CD14-positive monocyte (primary cell): Measurements from ENCODE around the gene EVL. TPM values are rescaled to one million over a fixed set of nuclear protein-coding genes. Genes with fewer than 3 reads are reported as not detected.

ENCODE experiments used
- DNase-seq, 3 donors: peaks; one replicate each; pipeline ENCODE4 v3.0.0-alpha.2; 2011 to 2022
- H2AFZ ChIP-seq: 2 replicates; pipeline ENCODE4 v1.6.0; 2012; ENCODE audit warnings: mild to moderate bottlenecking, low read depth, low read length, inconsistent platforms; ENCODE audit not compliant: insufficient read depth, poor library complexity, severe bottlenecking
- H3K27ac ChIP-seq, 2 donors: 1 replicate in 1 of 2; 2 replicates in 1 of 2; pipeline ENCODE4 v1.5.1; 2012 to 2013; ENCODE audit warnings: low read length in 2 of 2, control low read depth in 1 of 2, inconsistent platforms in 1 of 2, low read depth in 1 of 2, mild to moderate bottlenecking in 1 of 2
- H3K27me3 ChIP-seq, 2 donors: one replicate each; pipeline versions ENCODE4 v1.6.0 to v1.6.1; 2011 to 2013; ENCODE audit warnings: low read length in 2 of 2; ENCODE audit not compliant: control insufficient read depth in 2 of 2, insufficient read depth in 2 of 2
- H3K36me3 ChIP-seq, 2 donors: replicated peaks in 1 of 2; 1 replicate in 1 of 2; 2 replicates in 1 of 2; pipeline versions ENCODE4 v1.5.1 to v1.6.1; 2012 to 2013; ENCODE audit warnings: low read length in 2 of 2, control low read depth in 1 of 2, inconsistent platforms in 1 of 2, mild to moderate bottlenecking in 1 of 2; ENCODE audit not compliant: insufficient read depth in 2 of 2, control insufficient read depth in 1 of 2
- H3K4me1 ChIP-seq, 2 donors: 1 replicate in 1 of 2; 2 replicates in 1 of 2; pipeline versions ENCODE4 v1.5.1 to v1.6.1; 2012 to 2013; ENCODE audit warnings: low read length in 2 of 2, control low read depth in 1 of 2, inconsistent platforms in 1 of 2, mild to moderate bottlenecking in 1 of 2, moderate library complexity in 1 of 2; ENCODE audit not compliant: insufficient read depth in 2 of 2, control insufficient read depth in 1 of 2
- H3K4me2 ChIP-seq: replicated peaks from 2 replicates; pipeline ENCODE3; 2012; ENCODE audit warnings: low read length, moderate library complexity, mild to moderate bottlenecking; ENCODE audit not compliant: poor library complexity, severe bottlenecking; ENCODE audit errors: extremely low read depth
- H3K4me3 ChIP-seq, 3 experiments: fragments of 200-600 bp in 1 of 3; sonication (generic) in 1 of 3; replicated peaks in 1 of 3; 1 replicate in 2 of 3; 2 replicates in 1 of 3; pipeline ENCODE4 v1.5.1; 2011 to 2013; ENCODE audit warnings: low read length in 3 of 3, mild to moderate bottlenecking in 3 of 3, control low read depth in 2 of 3, low read depth in 2 of 3, inconsistent platforms in 1 of 3, moderate library complexity in 1 of 3
- H3K79me2 ChIP-seq: 2 replicates; pipeline ENCODE4 v1.6.0; 2012; ENCODE audit warnings: mild to moderate bottlenecking, control low read depth, inconsistent platforms, low read length, moderate library complexity; ENCODE audit not compliant: insufficient read depth
- H3K9ac ChIP-seq: 2 replicates; pipeline ENCODE4 v1.6.0; 2017; ENCODE audit warnings: low read length, mild to moderate bottlenecking; ENCODE audit not compliant: insufficient read depth, poor library complexity, severe bottlenecking
- H3K9me3 ChIP-seq, 2 donors: replicated peaks in 1 of 2; 1 replicate in 1 of 2; 2 replicates in 1 of 2; pipeline versions ENCODE4 v1.5.1 to v1.6.1; 2012 to 2013; ENCODE audit warnings: low read length in 2 of 2, control low read depth in 1 of 2; ENCODE audit not compliant: control insufficient read depth in 1 of 2, insufficient read depth in 1 of 2
- H4K20me1 ChIP-seq: 2 replicates; pipeline ENCODE4 v1.6.0; 2012; ENCODE audit warnings: mild to moderate bottlenecking, low read length, control low read depth, moderate library complexity; ENCODE audit not compliant: insufficient read depth
- H3K27ac Mint-ChIP-seq, 7 donors: one replicate each; pipeline ENCODE4 v1.8.0; 2020; ENCODE audit warnings: mild to moderate bottlenecking in 7 of 7, mixed read lengths in 7 of 7, moderate library complexity in 6 of 7, inconsistent platforms in 2 of 7
- H3K27me3 Mint-ChIP-seq, 3 donors: one replicate each; pipeline ENCODE4 v1.8.0; 2021 to 2022; ENCODE audit warnings: low read depth in 3 of 3, mild to moderate bottlenecking in 3 of 3, mixed read lengths in 3 of 3, moderate library complexity in 3 of 3, inconsistent platforms in 1 of 3
- H3K36me3 Mint-ChIP-seq, 2 donors: one replicate each; pipeline ENCODE4 v1.8.0; 2020; ENCODE audit warnings: mixed read lengths in 2 of 2, inconsistent platforms in 1 of 2, mild to moderate bottlenecking in 1 of 2
- H3K4me1 Mint-ChIP-seq: one replicate; pipeline ENCODE4 v1.8.0; 2020; ENCODE audit warnings: mild to moderate bottlenecking, mixed read lengths
- H3K4me3 Mint-ChIP-seq, 2 donors: one replicate each; pipeline ENCODE4 v1.8.0; 2020; ENCODE audit warnings: mild to moderate bottlenecking in 2 of 2, mixed read lengths in 2 of 2, moderate library complexity in 1 of 2
- H3K9me3 Mint-ChIP-seq, 7 donors: one replicate each; pipeline ENCODE4 v1.8.0; 2020 to 2022; ENCODE audit warnings: mixed read lengths in 7 of 7, mild to moderate bottlenecking in 6 of 7, moderate library complexity in 6 of 7, inconsistent platforms in 2 of 7
- CTCF ChIP-seq: fragments of 200-600 bp; IDR thresholded peaks from one replicate; pipeline ENCODE4 v1.8.0; 2022; ENCODE audit warnings: antibody characterized with exemption, mild to moderate bottlenecking
- WGBS: methylation state at CpG from one replicate; pipeline ENCODE4 v1.1.5; 2013; ENCODE audit warnings: missing lambda C conversion rate; ENCODE audit not compliant: insufficient coverage; 5-methylcytosine and 5-hydroxymethylcytosine counted together
- intact Hi-C, 2 donors: fragments of 100-400 bp; cut with micrococcal nuclease; formaldehyde crosslinking; loops; one replicate each; pipeline versions ENCODE4 v1.15.0 to v1.15.1; 2023
- polyA plus RNA-seq, 3 donors: library from polyadenylated mRNA; depleted of rRNA in 1 of 3; unstranded in 2 of 3; stranded (reverse) in 1 of 3; fragments of 300-500 nt in 2 of 3; fragments of >200 nt in 1 of 3; fragmentation: Illumina TruSeq in 2 of 3; gene quantifications; 1 replicate in 2 of 3; 2 replicates in 1 of 3; pipeline ENCODE4 v1.2.3, GENCODE V29; 2012 to 2021

The EVL gene
- polyA plus RNA-seq, 3 donors, result 3.2 to 131 (median 6.7) TPM

- peaks cover 63 to 70% of the 10 kb centered on the region in 2 donors for H3K36me3 Mint-ChIP-seq
- no peak for DNase-seq
- intact Hi-C loops, result no loop called here
- H3K4me3 Mint-ChIP-seq, result no peak overlapping the region
- H3K27ac Mint-ChIP-seq, result no peak overlapping the region
- Histone ChIP-seq H4K20me1 (peaks cover 21% of the 10 kb centered on the region), H3K4me2 (no peak overlapping the region), H3K4me3 (no peak overlapping the region), H3K79me2 (peaks cover 4% of the 10 kb centered on the region), H3K27ac (no peak overlapping the region), H3K9me3 (no peaks in the 10 kb centered on the region), H2AFZ (no peak overlapping the region), H3K4me1 (no peaks in the 10 kb centered on the region), H3K36me3 (peaks cover 71 to 85% of the 10 kb centered on the region in 2 donors), H3K27me3 (no peaks in the 10 kb centered on the region), H3K9ac (no peak overlapping the region)
- H3K4me1 Mint-ChIP-seq, result peaks cover 2% of the 10 kb centered on the region
- peaks cover 0 to 2% (median 0%) of the 10 kb centered on the region in 3 donors for H3K27me3 Mint-ChIP-seq
- WGBS, result no CpG with 5 or more reads among the region's 3 CpGs
- TF ChIP-seq CTCF, result no peak
- no peaks in the 10 kb centered on the region for H3K9me3 Mint-ChIP-seq
These were observed 23.0 kb downstream of the EVL start for GRCh38 chr14:100088226-100088625.

GRCh38 chr14:100091386-100091785 lies 26.2 kb downstream of the EVL start:
- Histone ChIP-seq H3K9me3 (no peaks in the 10 kb centered on the region), H4K20me1 (peaks cover 34% of the 10 kb centered on the region), H3K4me3 (no peak overlapping the region), H3K36me3 (peaks cover 60 to 80% of the 10 kb centered on the region in 2 donors), H3K4me2 (no peak overlapping the region), H3K79me2 (peaks cover 10% of the 10 kb centered on the region), H3K9ac (no peak overlapping the region), H3K27me3 (no peaks in the 10 kb centered on the region), H2AFZ (no peak overlapping the region), H3K4me1 (no peaks in the 10 kb centered on the region), H3K27ac (no peak overlapping the region)
- Mint-ChIP-seq H3K4me1 (peaks cover 2% of the 10 kb centered on the region), H3K36me3 (peaks cover 54 to 65% of the 10 kb centered on the region in 2 donors), H3K27ac (peak overlapping the region in 3 of 7 donors; percentile 12 to 70 (median 25)), H3K27me3 (no peaks in the 10 kb centered on the region), H3K4me3 (no peak overlapping the region), H3K9me3 (no peaks in the 10 kb centered on the region)
- intact Hi-C loops, result no loop called here
- 78% methylated on average over 6 of the region's 7 CpGs for WGBS
- DNase-seq, result no peak
- no peak for TF ChIP-seq CTCF
